Neutrophil (primary cell): ENCODE measurements around the gene RAD21L1.

Experiments
- H3K27ac ChIP-seq: fragments of 200-600 bp; sonication (generic); 2 replicates; pipeline ENCODE4 v1.5.1; 2016; ENCODE audit warnings: mild to moderate bottlenecking, moderate library complexity
- H3K27me3 ChIP-seq: fragments of 200-600 bp; sonication (generic); 2 replicates; pipeline ENCODE4 v1.6.0; 2016; ENCODE audit warnings: mild to moderate bottlenecking
- H3K36me3 ChIP-seq: fragments of 200-600 bp; sonication (generic); 2 replicates; pipeline ENCODE4 v1.5.1; 2017
- H3K4me1 ChIP-seq, 2 experiments: fragments of 200-600 bp in 1 of 2; sonication (generic) in 1 of 2; 1 replicate in 1 of 2; 2 replicates in 1 of 2; pipeline versions ENCODE4 v1.5.1 to v1.6.1; 2013 to 2016; ENCODE audit warnings: low read depth in 1 of 2, low read length in 1 of 2, mild to moderate bottlenecking in 1 of 2, moderate library complexity in 1 of 2; ENCODE audit not compliant: control insufficient read depth in 1 of 2, insufficient read depth in 1 of 2
- H3K4me3 ChIP-seq, 2 experiments: fragments of 200-600 bp in 1 of 2; sonication (generic) in 1 of 2; 1 replicate in 1 of 2; 2 replicates in 1 of 2; pipeline ENCODE4 v1.5.1; 2013 to 2016; ENCODE audit warnings: low read depth in 1 of 2, low read length in 1 of 2, mild to moderate bottlenecking in 1 of 2, moderate library complexity in 1 of 2
- H3K9me3 ChIP-seq: fragments of 200-600 bp; sonication (generic); 2 replicates; pipeline ENCODE4 v1.5.1; 2016
- TF ChIP-seq, protein P1 (sequence below): fragments of 200-600 bp; sonication (generic); IDR thresholded peaks from 2 replicates; pipeline ENCODE4 v1.5.1; 2016; ENCODE audit warnings: antibody characterized with exemption

Gene RAD21L1

GRCh38 chr20:1291191-1291741 is 65.4 kb downstream of the RAD21L1 start:
- Histone ChIP-seq H3K27ac (no peak overlapping the region), H3K4me3 (no peak overlapping the region)

GRCh38 chr20:1292620-1293019 is 66.8 kb downstream of the RAD21L1 start:
- Histone ChIP-seq H3K4me1 (no peaks in the 10 kb centered on the region), H3K27me3 (peaks cover 13% of the 10 kb centered on the region), H3K9me3 (no peaks in the 10 kb centered on the region), H3K4me3 (no peak overlapping the region), H3K27ac (no peak overlapping the region), H3K36me3 (no peaks in the 10 kb centered on the region)
- TF ChIP-seq, protein P1, sequence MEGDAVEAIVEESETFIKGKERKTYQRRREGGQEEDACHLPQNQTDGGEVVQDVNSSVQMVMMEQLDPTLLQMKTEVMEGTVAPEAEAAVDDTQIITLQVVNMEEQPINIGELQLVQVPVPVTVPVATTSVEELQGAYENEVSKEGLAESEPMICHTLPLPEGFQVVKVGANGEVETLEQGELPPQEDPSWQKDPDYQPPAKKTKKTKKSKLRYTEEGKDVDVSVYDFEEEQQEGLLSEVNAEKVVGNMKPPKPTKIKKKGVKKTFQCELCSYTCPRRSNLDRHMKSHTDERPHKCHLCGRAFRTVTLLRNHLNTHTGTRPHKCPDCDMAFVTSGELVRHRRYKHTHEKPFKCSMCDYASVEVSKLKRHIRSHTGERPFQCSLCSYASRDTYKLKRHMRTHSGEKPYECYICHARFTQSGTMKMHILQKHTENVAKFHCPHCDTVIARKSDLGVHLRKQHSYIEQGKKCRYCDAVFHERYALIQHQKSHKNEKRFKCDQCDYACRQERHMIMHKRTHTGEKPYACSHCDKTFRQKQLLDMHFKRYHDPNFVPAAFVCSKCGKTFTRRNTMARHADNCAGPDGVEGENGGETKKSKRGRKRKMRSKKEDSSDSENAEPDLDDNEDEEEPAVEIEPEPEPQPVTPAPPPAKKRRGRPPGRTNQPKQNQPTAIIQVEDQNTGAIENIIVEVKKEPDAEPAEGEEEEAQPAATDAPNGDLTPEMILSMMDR = no peak

More at GRCh38 chr20:1291191-1291741, 65.4 kb downstream of the RAD21L1 start:
- TF ChIP-seq, protein P1 = no peak
- Histone ChIP-seq H3K9me3 (no peaks in the 10 kb centered on the region), H3K4me1 (no peaks in the 10 kb centered on the region), H3K36me3 (no peaks in the 10 kb centered on the region), H3K27me3 (peaks cover 13% of the 10 kb centered on the region)

- Histone ChIP-seq H3K27ac (no peak overlapping the region), H3K4me1 (no peaks in the 10 kb centered on the region), H3K9me3 (no peaks in the 10 kb centered on the region), H3K4me3 (no peak overlapping the region), H3K36me3 (no peaks in the 10 kb centered on the region), H3K27me3 (peaks cover 13% of the 10 kb centered on the region)
- TF ChIP-seq, protein P1 = no peak
Measured at GRCh38 chr20:1293641-1294379, 68.0 kb downstream of the RAD21L1 start.

GRCh38 chr20:1294497-1294896 is 68.7 kb downstream of the RAD21L1 start:
- Histone ChIP-seq H3K4me1 (no peaks in the 10 kb centered on the region), H3K9me3 (no peaks in the 10 kb centered on the region), H3K4me3 (no peak overlapping the region), H3K27me3 (peaks cover 13% of the 10 kb centered on the region), H3K27ac (no peak overlapping the region), H3K36me3 (no peaks in the 10 kb centered on the region)
- TF ChIP-seq, protein P1 = no peak

DNA sequence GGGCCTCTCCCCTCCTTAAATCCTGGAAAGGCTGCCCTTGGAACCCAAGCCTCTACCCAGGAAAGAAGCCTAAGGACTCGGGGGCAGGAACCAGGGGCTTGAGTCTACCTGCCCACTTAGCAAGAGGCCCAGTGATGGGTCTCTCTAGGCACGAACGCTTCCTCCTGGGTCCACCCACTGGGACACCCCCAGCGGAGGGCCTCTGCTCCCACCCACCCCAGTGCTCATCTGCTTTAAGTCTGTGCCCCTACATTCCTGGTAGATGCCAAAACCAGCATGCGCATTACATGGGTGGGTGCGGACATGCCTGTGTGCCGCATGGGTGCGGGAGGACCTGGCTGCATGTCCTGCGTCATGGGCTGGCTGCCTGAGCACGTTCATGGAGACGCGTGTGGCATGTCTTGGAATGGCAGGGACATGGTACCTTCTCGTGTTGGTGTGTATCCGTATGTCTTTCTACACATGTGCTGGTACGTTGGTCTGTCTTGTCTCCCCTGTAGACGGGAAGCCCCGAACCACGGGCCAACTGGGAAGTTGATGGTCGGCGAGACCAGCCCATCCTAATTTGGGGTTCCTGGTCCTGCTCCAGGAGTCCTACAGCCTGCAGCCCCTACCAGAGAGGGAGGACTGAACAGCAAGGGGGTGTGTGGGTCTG is 69.6 kb downstream of the RAD21L1 start:
- H3K9me3 ChIP-seq = no peaks in the 10 kb centered on the region
- H3K4me1 ChIP-seq = no peaks in the 10 kb centered on the region
- peaks cover 13% of the 10 kb centered on the region for H3K27me3 ChIP-seq
- no peak overlapping the region for H3K27ac ChIP-seq
- no peak overlapping the region for H3K4me3 ChIP-seq
- TF ChIP-seq, protein P1 = no peak
- no peaks in the 10 kb centered on the region for H3K36me3 ChIP-seq
